GM12874 (cell line): Measurements from ENCODE around the gene TNFRSF1A.

ENCODE experiments used
- CTCF ChIP-seq: IDR thresholded peaks from 2 replicates; pipeline ENCODE4 v1.5.1; 2011; ENCODE audit warnings: low read depth, mild to moderate bottlenecking, control low read depth, low read length, moderate library complexity; ENCODE audit not compliant: insufficient read depth

TNFRSF1A gene

GRCh38 chr12:6321905-6322304 is 20.0 kb downstream of the TNFRSF1A start:
- no peak for TF ChIP-seq CTCF

- TF ChIP-seq CTCF = no peak
Observed at GRCh38 chr12:6319446-6319845, 22.4 kb downstream of the TNFRSF1A start.

GRCh38 chr12:6318440-6318879 is 23.4 kb downstream of the TNFRSF1A start:
- TF ChIP-seq CTCF = no peak

GRCh38 chr12:6317693-6318439 is 24.0 kb downstream of the TNFRSF1A start:
- TF ChIP-seq CTCF = no peak

- no peak for TF ChIP-seq CTCF
Observed at GRCh38 chr12:6316921-6317692, 24.8 kb downstream of the TNFRSF1A start.

- TF ChIP-seq CTCF = no peak
Observed at GRCh38 chr12:6315704-6316597, 25.9 kb downstream of the TNFRSF1A start.

- TF ChIP-seq CTCF = no peak
Observed at GRCh38 chr12:6315184-6315583, 26.7 kb downstream of the TNFRSF1A start.
